ENCODE data around the gene GATA5.
"Not testable (repeated sequence)": the region's sequence is repeated elsewhere in the genome, so short reads cannot be mapped to it uniquely, and the experiment has no call there.

The GATA5 gene

DNA sequence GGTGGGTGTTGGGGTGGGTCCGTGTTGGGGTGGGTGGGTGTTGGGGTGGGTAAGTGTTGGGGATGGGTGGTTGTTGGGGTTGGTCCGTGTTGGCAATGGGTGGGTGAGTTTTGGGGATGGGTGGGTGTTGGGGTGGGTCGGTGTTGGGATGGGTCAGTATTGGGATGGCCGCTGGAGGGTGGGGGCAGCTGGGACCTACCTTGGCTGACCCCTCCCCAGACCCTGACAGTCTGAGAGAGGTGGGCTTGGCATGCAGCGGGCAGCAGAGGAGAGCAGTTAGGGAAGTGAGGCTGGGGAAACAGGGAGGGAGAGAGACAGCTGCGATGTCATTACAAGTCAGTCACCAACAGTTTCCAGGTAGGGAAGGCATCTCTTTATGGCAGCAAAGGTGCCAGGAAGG lies 23.1 kb upstream of the GATA5 start:
- no peak for TF ChIP-seq ZNF274 (IDR thresholded peaks at IDR 0.05; ENCODE audit: low read depth, low read length)

DNA sequence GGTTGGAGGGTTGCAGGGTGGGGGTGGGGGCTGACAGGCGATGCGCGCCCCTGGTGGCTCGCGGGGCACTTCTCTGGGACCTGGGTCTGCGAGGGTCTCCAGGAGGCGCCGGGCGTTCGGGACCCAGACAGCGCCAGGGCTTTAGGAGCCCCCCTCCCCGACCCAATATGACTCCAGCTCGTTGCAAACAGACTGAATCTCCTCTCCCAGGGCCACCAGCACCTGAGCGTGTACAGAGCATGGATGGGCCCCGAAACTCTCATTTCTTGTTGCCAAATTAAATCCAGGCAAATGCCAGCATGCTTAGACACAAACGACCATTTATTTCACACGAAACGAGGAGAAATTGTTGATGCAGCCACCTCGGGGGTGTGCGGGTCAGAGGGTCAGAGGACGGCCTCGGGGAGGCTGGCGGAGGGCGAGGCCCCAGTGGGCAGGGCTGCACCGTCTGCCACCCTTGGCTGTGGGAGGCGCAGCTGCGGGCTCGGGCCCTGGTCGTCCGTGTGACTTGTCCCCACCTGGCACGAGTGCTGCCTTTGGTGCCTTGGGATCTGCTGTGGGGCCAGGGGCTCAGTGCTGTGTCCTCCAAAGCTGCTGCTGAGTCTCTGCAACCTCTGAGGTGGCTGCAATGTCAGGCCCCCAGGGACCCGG lies 20.9 kb upstream of the GATA5 start:
- TF ChIP-seq ZNF274 (IDR thresholded peaks at IDR 0.05; ENCODE audit: low read depth, low read length) = no peak
- no peak overlapping the region for H3K4me3 ChIP-seq (ENCODE audit: low read length)

More for the DNA sequence above, 23.1 kb upstream of the GATA5 start:
- H3K4me3 ChIP-seq (ENCODE audit: low read length) = no peak overlapping the region

DNA sequence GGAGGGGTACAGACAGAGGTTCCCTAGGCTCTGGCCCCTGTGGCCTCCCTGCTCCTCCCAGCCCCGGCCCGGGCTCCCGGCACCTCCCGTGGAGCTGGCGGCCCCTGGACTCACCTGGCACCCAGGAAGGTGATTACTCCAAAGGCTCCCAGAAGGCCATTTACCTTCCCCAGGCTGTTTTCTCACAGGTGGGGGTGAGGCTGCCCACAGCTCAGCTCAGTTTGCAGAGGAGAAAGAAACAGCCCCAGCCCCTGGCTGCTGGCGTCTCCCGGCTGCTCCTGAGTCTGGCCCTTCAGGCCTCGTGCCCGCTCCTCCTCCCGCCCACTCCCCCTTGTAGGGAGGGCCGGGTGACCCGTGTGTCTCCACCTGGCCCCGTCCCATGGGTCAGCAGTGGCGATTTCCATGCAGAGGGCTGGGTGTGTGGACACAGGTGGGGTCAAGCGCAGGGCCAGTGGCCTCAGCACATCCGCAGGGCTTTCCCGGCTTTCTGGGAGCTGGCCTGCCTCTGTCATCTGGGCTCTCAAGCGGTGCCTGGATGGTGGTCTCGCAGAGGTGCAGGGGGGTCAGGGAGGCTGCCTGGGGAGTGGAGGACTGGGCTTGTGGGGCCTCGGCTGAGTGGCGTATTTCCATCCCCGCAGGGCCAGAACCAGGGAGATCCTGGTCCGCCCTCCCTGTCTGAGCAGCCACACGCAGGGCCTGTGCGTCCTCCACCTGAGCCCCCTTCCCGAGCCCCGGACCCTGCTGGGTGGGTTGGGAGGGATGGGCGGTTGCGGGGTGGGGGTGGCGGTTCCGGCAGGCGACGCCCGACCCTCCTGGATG lies 20.2 kb upstream of the GATA5 start:
- H3K4me3 ChIP-seq (ENCODE audit: low read length) = no peak overlapping the region
- TF ChIP-seq ZNF274 (IDR thresholded peaks at IDR 0.05; ENCODE audit: low read depth, low read length) = no peak

DNA sequence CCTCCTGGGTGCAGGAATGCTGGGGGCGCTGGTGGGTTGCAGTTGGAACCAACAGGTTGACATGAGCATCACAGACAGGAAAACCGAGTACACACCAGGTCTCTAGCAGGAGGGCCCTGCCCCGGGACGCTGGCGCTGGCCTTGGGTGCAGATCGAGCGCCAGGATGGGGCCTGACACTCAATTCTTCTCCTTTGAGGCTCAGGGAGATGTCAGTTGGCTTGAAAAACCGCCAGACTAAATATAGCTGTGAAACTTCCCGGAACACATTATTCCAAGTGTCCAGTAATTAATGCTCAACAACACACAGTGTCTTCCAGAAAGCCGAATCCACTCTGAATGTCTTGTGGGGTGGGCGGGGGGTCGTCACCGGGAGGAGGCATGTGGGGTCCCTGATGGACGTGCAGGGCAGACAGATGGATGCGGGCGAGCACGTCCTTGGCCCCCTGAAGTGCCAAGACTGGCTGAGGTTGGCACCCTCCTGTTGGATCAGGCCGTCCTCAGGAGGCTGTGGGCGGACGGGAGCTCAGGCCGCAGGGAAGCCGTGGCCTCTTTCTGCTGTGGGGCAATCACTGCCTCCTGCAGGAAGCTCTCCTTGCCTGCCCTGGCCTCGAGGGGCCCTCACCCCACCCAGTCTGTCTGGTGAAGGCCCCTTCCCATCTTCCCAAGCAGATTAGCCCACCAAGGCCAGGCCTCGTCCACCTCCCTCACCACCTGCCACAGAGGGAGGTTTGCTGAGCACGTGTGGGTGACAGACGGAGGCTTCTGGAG lies 19.4 kb upstream of the GATA5 start:
- TF ChIP-seq ZNF274 (IDR thresholded peaks at IDR 0.05; ENCODE audit: low read depth, low read length) = no peak
- H3K4me3 ChIP-seq (ENCODE audit: low read length) = no peak overlapping the region

DNA sequence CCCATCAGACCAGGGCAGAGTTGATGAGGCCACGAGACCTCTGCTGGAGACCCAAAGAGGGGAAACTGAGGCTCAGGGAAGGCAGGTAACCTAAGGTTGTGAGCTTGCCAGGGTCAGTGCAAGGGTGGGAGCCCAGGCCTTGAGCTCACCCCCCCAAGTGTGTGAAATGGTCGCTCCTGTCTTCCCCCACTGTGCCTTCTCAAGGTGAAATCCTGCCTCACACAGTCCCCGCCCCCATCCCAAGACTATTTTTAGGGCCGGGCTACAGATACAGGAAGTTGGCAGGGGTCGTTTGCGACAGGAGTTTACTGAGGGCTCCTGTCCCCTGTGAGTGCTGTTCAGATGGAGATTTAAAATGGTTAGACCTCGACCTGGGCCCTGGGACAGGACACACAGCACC lies 18.7 kb upstream of the GATA5 start:
- no peak for TF ChIP-seq ZNF274 (IDR thresholded peaks at IDR 0.05; ENCODE audit: low read depth, low read length)
- H3K4me3 ChIP-seq (ENCODE audit: low read length) = no peak overlapping the region

DNA sequence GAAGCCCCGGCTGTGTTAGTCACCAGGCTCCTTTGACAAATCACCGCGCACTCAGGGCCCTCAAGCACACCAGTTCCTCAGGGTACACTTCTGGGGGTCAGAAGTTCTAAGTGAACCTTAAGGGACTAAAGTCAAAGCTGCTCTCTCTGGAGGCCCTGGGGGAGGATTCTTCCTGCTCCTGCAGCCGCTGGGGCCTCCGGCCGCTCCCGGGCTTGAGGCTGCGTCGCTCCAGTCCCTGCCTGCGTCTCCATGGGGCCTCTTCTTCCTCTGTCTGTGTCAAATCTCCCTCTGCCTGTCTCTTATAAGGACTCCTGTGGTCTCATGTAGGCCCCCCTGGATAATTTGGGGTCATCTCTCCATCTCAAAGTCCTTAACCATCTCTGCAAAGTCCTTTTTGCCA lies 18.1 kb upstream of the GATA5 start:
- no peak overlapping the region for H3K4me3 ChIP-seq (ENCODE audit: low read length)
- no peak for TF ChIP-seq ZNF274 (IDR thresholded peaks at IDR 0.05; ENCODE audit: low read depth, low read length)

GRCh38 chr20:62493253-62493885 lies 17.6 kb upstream of the GATA5 start:
- H3K4me3 ChIP-seq (ENCODE audit: low read length) = no peak overlapping the region
- no peak for TF ChIP-seq ZNF274 (IDR thresholded peaks at IDR 0.05; ENCODE audit: low read depth, low read length)

DNA sequence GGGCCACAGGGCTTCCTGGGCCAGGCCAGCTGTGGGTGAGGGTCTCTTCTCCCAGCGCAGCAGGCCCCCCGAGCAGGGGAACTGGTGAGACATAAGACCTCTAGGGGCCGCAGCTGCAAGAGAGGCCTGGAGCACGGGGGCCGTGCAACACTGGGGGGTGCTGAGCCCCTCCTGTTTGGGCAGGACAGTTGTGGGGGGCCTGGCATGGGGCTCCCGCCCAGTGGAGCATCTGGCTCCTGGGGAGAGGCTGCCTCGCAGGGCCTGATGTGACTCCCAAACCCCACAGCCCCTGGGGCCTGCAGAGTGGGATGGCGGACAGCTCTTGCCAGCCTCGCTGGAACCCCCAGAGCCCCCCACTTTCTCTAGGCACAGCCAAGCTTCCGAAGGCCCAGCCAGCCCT lies 16.9 kb upstream of the GATA5 start:
- H3K4me3 ChIP-seq (ENCODE audit: low read length) = no peak overlapping the region
- no peak for TF ChIP-seq ZNF274 (IDR thresholded peaks at IDR 0.05; ENCODE audit: low read depth, low read length)

GRCh38 chr20:62490783-62491182 lies 15.0 kb upstream of the GATA5 start:
- H3K4me3 ChIP-seq (ENCODE audit: low read length) = not testable (repeated sequence)

GRCh38 chr20:62489932-62490263 lies 14.1 kb upstream of the GATA5 start:
- TF ChIP-seq ZNF274 (IDR thresholded peaks at IDR 0.05; ENCODE audit: low read depth, low read length) = no peak
- H3K4me3 ChIP-seq (ENCODE audit: low read length) = no peak overlapping the region

- TF ChIP-seq ZNF274 (IDR thresholded peaks at IDR 0.05; ENCODE audit: low read depth, low read length) = no peak
- H3K4me3 ChIP-seq (ENCODE audit: low read length) = no peak overlapping the region
These were observed 13.6 kb upstream of the GATA5 start for GRCh38 chr20:62489186-62489931.

- TF ChIP-seq ZNF274 (IDR thresholded peaks at IDR 0.05; ENCODE audit: low read depth, low read length) = no peak
- no peak overlapping the region for H3K4me3 ChIP-seq (ENCODE audit: low read length)
These were observed 12.7 kb upstream of the GATA5 start for GRCh38 chr20:62488470-62488869.

GRCh38 chr20:62487561-62488354 lies 12.0 kb upstream of the GATA5 start:
- no peak for TF ChIP-seq ZNF274 (IDR thresholded peaks at IDR 0.05; ENCODE audit: low read depth, low read length)
- H3K4me3 ChIP-seq (ENCODE audit: low read length) = no peak overlapping the region
